Activated CD8-positive, alpha-beta memory T cell treated with anti-CD3 and anti-CD28 coated beads, Interleukin-2, amount 50 U/mL, for 48 hours (primary cell): ENCODE data around the gene TAAR2.
"Not testable (repeated sequence)": the region's sequence is repeated elsewhere in the genome, so short reads cannot be mapped to it uniquely, and the experiment has no call there.

Experiments used
- DNase-seq: peaks from one replicate; pipeline ENCODE4 v3.0.0-alpha.2; 2020

The TAAR2 gene, protein sequence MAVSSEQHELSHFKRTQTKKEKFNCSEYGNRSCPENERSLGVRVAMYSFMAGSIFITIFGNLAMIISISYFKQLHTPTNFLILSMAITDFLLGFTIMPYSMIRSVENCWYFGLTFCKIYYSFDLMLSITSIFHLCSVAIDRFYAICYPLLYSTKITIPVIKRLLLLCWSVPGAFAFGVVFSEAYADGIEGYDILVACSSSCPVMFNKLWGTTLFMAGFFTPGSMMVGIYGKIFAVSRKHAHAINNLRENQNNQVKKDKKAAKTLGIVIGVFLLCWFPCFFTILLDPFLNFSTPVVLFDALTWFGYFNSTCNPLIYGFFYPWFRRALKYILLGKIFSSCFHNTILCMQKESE

DNA sequence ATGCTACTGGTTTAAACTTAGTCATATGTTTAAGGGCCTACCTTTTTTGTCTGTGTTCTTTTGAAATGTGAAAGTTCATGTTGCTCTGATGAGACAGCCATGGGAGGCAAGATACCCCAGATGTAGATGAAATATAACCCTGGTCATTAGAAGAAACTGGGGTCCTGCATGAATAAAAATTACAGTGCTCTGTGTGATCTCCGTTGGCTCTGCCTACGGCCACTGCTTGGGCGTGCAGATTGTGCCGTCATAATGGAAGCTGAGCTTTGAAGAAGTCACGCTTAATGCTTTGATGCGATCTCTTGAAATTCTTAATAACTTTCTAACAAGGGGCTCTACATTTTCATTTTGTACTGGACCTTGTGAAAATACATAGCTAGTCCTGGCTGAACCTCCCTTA, at the start of gene TAAR2:
TSS of gene TAAR2 (minus strand) at position 101 of the 400 bp plus-strand sequence. CDS start at position 101, 0 bp downstream.
- DNase-seq, result no peak

DNA sequence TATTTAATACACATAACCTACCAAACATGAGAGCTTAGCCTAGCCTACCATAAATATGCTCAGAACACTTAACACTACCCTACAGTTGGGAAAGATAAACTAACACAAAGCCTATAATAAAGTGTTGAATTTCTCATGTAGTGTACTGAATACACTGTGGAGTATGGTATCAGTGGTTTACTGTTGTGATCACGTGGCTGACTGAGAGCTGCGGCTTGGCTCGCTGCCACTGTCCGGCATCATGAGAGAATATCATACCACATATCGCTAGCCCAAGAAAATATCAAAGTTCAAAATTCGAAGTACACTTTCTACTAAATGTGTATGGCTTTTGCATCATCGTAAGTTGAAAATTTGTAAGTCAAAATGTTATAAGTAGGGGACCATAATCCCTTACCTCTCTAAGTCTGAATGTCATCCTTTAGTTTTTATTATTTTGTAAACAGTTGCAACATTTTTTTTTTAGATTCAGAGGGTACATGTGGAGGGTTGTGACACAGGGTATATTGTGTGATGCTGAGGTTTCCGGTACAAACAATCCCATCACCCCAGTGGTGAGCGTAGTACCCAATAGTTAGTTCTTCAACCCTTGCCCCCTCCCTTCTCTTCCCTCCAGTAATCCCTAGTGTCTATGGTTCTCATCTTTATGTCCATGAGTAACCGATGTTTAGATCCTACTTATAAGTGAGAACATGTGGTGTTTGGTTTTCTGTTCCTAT, 49.5 kb upstream of the TAAR2 start:
- no peak for DNase-seq

DNA sequence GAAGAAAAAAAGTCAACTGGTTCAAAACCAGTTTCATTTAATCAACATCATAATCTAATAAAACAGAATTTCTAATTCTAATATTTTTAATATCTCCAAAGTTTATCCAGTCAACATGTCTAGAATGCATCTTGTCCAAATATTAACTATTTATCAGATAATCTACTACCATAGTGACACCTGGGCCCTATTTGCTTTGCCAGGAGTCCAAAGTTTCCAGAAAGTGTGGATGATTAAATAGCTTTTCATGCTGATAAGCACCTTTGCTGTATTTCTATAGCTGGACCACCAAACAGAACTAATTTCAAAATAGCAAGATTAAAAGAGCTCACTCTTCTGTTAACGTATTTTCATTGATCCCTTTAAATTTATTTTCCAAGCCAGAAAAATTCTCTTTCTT, 47.2 kb upstream of the TAAR2 start:
- no peak for DNase-seq

DNA sequence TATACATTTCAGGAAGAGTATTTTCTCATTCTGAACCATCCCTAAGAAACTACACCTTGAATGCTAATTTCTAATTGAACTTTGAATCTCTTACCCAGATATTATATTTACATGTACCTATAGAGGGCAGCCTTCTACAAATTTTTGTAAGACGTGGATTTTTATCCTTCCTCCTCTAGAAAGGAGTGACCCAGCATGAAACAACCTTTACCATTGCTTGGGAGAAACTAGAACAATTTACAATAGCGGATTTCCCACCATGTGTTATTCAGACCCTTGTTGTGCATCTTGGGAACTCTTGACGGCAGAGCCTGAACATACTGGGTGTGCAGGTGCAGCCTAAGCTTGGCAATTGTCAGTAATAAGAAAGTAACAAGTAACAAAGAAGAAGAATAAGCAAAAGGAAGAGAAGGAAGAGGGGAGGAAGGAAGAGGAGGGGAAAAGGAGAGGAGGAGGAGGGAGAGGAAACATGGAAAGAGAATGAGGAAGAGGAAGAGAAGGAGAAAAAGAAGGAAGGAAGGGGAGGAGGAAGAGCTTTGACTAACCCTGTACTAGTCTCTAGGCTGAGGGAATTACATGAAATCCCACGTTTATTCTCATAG, 45.7 kb upstream of the TAAR2 start:
- no peak for DNase-seq

DNA sequence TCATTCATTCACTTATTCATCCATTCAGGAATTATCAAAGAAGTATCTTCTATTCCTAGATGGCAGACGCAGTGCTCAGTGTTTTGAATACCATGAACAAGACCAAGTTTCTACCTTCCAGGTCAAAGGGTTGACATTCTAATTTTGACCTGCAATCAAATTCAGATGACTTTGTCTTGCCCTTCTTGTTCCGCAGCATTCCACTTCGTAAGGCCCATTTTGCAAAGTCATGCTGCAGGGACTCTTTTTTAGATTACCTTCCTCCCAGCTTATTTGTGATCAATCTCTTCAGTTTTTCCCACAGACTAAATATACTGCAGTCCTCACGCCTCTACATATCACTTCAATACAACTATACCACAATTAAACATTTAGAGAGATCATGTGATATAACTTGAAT, 42.0 kb upstream of the TAAR2 start:
- no peak for DNase-seq

DNA sequence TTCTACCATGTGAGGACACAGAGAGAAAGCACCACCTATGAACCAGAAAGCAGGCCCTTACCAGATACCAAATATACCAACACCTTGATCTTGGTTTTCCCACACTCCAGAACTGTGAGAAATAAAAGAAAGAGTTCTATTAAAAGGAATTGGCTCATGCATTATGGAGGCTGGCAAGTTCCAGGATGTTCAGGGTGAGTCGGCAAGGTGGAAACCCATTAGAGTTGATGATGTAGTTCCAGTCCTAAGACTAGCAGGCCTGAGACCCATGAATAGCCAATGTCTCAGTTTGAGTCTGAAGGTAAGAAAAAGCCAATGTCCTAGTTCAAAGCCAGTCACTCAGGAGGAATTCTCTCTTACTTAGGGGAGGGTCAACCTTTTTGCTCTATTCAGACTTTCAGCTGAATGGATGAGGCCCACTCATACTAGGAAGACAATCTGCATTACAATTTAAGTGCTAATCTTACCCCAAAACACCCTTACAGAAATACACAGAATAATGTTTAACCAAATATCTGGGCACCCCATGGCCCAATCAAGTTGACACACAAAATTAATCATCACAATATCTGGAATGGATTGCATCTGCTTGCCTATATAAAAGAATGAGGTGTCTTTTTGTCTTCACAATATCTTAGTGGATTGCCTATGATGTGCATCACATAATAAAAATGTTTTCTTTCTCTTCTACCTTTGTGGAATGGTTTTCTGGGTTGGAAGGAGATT, 40.4 kb upstream of the TAAR2 start:
- DNase-seq, result no peak

DNA sequence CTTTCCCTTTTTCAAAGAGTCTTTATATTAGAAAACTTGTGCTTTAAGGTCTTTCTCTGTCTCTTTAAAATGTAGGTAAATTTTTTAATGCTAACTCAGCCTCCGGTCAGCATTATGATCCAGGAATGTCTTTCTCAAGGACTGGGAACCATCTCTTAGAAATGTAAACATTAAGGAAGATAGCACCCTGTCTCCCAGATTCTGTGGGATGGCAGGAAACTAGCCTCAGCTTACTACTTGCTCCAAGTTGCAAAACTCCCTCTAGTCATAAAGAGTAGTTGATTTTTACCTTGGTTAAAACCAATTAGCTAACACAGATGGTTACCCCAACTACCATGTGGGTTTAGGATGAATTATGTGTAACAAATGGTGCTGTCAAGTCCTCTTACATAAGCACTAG, 39.6 kb upstream of the TAAR2 start:
- no peak for DNase-seq

DNA sequence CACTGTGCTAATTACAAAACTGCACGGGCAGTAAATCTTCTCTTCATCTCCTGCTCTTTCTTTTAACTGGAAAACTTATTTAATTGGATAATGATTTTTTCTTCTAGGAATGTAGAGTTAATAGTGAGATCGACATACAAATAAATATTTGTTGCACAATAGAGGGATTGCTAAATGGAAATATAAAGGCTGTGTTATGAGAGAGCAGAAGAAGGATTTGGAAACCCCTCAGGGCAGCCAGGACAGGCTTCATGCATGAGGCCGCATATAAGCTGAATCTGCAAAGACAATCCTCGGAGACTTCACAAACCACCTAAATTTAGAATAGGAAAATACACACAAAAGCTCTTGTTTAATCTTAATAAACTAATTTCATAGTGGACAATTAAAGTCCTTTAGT, 37.8 kb upstream of the TAAR2 start:
- no peak for DNase-seq

DNA sequence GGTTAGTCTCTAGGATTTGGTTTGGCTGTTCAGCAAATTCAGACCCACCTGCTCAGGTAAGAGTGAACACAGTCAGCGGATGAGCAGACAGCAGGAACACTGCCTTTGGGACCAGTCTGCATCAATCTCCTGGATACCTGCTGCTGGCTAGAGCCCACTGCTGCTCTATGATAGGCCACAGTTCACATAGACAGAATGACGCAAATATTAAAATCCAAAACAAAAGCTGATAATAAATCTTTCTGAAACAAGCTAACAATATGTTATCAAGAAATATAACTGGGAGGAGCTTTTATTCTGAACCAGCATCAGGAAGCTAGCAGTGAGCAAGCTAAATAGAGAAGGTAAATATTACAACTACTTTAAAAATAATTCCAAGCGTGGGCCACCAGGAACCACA, 35.0 kb upstream of the TAAR2 start, which contains the start of gene TAAR1:
TSS of gene TAAR1 (minus strand) at position 101 of the 400 bp plus-strand sequence. CDS start 13,179 bp downstream, outside the sequence.
- DNase-seq, result no peak

DNA sequence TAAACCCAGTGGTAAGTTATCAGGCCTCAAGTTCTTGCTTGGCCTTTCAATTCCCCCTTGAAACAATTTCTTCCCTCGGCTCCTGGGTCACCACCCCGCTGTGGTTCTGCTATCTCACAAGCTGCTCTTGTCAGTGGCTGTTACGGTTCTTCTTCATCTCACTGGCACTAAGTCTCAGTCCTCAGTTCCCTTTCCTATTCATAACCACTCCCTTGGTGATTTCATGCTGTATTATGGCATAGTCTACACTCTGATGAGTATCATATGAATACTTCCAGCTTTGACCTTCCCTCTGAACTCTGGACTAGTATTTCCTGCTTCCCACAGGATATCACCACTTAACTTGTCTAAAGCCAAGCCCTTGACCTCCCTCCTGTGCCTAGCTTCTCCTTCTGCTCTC, 27.0 kb upstream of the TAAR2 start:
- DNase-seq, result no peak

DNA sequence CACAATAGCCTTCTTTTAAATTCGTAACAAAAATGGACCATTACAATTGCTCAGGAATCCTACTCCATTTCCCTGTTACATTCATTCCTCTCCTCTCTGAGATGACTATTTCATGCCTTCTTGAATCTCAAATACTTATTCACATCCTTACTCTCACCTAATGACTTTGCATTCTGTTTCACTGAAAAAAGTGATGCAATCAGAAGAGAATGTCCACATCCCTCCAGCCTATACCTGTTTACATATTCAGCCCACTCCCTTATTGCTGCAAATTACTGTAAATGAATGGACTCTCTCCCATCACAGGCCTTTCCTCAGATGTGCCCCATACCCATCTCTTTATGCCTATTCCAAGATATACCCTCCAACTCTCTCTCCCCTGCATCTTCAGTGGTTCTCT, 26.4 kb upstream of the TAAR2 start:
- DNase-seq, result no peak

DNA sequence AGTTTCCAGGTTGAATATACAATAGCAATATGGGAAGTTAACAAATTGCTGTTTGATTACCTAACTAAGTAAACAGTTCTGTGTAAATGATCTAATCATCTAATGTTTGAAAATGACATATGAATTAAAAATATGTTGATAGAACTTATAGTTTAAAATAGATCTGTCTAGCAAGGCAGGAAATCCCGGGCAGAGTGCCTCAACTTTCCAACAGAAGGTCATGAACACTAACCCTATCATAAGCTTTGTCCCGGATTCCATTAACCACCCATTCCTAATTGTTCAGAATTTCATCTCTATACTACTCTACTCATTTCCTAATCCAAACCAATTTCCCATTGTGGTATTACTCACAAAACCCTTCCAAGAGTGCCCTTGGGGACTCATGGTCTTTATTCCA, 24.8 kb upstream of the TAAR2 start:
- DNase-seq, result no peak

DNA sequence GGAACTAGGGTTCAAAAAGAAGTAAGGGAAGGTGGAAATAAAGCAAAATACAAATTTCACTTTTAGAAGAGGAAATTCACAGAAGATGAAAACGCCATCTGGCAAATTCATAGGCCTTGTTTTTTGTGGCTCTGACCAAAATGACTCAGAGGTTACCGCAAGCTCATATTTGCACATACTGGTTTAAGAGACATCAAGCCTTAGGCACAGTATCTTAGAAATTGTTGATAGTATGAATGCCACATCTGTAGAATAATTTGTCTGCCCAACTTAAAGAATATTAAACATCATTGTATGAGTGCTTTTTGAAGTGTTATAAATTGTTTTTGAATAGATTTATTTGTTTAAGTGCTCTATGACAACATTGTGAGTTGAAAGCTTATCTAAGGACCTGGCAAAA, 24.3 kb upstream of the TAAR2 start:
- DNase-seq, result no peak

DNA sequence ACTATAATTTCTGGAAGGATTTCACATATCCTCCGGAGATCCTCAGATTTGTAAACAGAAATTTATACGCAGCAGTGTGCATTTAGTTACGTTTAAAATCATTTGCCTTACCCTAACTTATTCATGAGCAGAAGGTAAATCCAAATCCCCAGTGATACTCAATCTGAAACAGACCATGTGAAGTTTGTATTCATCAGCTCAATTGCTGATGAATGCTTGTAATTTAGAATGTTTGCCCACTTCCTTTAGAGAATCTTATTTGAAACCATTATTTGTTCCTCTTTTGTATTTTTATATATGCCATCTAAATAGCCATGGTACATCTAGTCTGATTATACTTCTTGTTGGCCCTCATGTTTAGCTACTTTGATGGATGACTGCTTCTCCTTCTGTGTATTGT, 19.5 kb upstream of the TAAR2 start:
- no peak for DNase-seq

DNA sequence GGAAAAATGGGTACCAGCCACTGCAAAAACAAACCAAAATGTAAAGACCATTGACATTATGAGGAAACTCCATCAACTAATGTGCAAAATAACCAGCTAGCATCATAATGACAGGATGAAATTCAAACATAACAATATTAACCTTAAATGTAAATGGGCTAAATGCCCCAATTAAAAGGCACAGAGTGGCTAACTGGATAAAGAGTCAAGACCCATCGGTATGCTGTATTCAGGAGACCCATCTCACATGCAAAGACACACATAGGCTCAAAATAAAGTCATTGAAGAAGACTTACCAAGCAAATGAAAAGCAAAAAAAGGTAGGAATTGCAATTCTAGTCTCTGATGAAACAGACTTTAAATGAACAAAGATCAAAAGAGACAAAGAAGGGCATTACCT, 13.1 kb upstream of the TAAR2 start:
- not testable (repeated sequence) for DNase-seq

DNA sequence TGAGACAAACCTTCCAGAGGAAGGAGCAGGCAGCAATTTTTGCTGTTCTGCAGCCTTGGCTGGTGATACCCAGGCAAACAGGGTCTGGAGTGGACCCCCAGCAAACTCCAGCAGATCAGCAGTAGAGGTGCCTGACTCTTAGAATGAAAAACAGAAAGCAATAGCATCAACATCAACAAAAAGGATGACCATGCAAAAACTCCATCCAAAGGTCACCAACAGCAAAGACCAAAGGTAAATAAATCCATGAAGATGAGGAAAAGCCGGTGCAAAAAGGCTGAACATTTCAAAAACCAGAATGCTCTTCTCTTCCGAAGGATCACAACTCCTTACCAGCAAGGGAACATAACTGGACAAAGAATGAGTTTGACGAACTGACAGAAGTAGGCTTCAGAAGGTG, 11.8 kb upstream of the TAAR2 start:
- not testable (repeated sequence) for DNase-seq

DNA sequence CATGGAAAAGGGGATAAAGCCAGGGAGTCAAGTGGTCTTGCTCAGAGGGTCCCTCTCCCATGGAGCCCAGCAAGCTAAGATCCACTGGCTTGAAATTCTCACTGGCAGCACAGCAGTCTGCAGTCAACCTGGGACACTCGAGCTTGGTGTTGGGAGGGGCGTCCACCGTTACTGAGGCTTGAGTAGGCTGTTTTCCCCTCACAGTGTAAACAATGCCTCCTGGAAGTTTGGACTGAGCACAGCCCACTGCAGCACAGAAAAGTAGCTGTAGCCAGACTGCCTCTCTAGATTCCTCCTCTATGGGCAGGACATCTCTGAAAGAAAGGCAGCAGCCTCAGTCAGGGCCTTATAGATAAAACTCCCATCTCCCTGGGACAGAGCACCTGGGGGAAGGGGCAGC, 11.2 kb upstream of the TAAR2 start:
- not testable (repeated sequence) for DNase-seq

DNA sequence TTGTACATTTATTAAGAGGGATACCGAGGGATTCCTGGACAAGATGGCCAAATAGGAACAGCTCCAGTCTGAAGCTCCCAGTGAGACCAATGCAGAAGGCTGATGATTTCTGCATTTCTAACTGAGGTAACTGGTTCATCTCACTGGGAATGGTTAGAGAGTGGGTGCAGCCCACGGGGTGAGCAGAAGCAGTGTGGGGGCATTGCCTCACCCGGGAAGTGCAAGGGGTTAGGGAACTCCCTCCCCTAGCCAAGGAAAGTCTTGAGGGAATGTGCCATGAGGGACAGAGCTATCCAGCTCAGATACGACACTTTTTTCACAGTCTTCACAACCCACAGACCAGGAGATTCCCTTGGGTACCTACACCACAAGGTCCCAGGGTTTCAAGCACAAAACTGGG, 10.7 kb upstream of the TAAR2 start:
- DNase-seq, result no peak

DNA sequence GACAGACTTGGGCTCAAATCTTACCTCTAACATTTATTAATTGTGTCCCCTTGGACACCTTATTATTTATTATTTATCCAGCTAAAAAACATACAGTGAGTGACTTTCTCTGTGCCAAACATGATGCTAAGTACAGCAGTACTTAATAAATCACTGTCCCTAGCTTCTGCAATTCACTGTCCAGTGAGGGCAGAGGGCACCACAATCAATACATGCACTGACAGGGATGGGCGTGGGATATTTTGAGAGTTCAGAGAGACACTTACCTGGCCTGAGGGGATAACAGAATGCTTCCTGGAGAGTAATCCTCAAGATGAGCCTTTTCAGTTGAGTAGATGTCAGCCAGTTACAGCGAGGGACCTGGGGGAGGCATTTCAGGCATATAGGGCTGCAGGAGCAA, 9.3 kb upstream of the TAAR2 start:
- DNase-seq, result no peak

DNA sequence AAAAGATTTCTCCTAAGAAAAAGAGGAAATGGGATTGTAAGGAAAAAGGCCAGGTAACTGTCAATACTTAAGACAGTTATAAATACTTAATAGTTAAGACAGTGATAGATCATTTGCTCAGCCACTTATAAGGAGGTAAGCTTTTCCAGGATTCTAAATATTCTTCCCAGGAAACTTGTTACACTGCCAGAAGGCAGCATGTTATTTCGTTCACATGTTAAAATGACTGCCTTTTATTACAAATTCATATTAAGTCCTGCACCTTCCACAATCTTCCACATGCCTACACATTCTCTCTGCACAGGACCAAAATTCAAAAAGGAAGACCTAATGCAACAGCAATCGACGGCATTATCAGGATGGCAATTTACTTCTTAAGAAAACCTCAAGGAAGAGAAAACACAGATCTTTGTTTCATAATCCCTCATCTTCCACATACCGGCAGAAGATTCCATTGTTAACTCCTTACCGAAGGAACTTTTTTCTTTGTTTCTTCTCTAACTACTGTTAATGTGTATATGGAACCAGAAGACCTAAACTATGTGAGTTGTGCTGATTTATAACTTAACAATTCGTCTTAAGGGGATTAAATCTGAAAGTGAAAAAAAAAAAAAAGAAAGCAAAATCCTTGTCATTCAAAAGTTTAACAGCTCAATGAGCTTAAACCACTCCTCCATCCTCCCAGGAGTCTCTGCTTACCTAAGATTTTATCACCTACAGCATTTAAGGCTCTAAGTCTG, 799 bp downstream of the TAAR2 start:
- no peak for DNase-seq

DNA sequence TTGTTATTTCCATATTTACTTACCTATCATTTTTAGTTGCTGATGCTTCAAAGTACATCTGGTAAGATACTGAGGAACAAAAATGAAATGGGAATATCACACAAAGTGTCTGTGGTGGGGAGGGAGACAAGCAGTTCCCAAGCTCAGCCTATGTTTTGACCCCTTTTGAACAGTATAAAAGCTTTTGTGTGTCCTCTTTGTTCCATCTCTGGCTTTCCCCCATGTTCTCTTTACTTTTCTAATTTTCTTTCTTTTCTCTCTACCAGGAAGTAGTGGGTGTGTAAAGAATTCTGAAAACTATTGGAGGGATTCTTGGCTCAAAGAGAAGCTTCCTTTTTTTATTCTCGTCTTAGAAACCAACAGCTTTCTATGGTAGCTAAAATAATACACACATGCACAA, 7.4 kb downstream of the TAAR2 start:
- DNase-seq, result no peak

DNA sequence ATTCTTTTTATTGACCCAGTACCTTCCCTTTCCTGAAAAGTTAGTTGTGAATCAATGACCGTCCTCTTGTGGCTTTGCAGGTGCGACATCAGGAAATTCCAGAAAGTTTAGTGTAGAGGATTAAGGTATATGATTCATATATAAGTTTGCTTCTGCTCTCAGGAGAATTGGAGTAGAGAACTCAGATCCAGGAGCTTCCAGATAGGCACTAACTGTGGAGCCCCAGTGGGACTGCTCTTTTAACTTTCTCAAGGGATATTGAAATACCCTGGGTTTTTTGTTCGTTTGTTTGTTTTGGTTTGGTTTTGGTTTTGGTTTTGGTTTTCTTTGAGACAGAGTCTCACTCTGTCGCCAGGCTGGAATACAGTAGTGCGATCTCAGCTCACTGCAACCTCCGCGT, 9.5 kb downstream of the TAAR2 start:
- no peak for DNase-seq
